OCI-LY3 (cell line): ENCODE measurements around the gene BTBD9.

Experiments used
- CTCF ChIP-seq: fragments of 200-600, 300-600 bp; sonication (generic); IDR thresholded peaks from 2 replicates; pipeline ENCODE4 v1.5.1; 2014; ENCODE audit warnings: antibody characterized with exemption, low read length, low read depth
- EZH2phosphoT487 ChIP-seq: fragments of 200-600 bp; shearing (Covaris generic); IDR thresholded peaks from 2 replicates; pipeline ENCODE4 v1.6.1; 2018; ENCODE audit warnings: antibody characterized with exemption, mixed run types, low read depth

GRCh38 chr6:38152620-38153019 lies 487.1 kb downstream of the BTBD9 start:
- TF ChIP-seq CTCF, result no peak
- TF ChIP-seq EZH2phosphoT487, result no peak
